Renal cortical epithelial cell (primary cell): ENCODE results near the gene ZFYVE28. TPM values are rescaled to one million over a fixed set of nuclear protein-coding genes. Genes with fewer than 3 reads are reported as not detected.
A peak's percentile ranks its signal among the peaks of the same experiment; 100 is the strongest.

Experiments
- DNase-seq: peaks from one replicate; pipeline ENCODE4 v3.0.0-alpha.2; 2011; ENCODE audit warnings: low read depth
- total RNA-seq: library from RNA; depleted of rRNA; stranded (reverse); fragments of >200 nt; gene quantifications from 2 replicates; pipeline ENCODE4 v1.2.3, GENCODE V29; 2014

Gene ZFYVE28
- total RNA-seq, 1 donor from 2014 or later, result 9.2 TPM

- no peak for DNase-seq
Measured at GRCh38 chr4:2446656-2447564, 28.5 kb upstream of the ZFYVE28 start.

GRCh38 chr4:2445571-2445970, 27.1 kb upstream of the ZFYVE28 start:
- DNase-seq, result no peak

DNA sequence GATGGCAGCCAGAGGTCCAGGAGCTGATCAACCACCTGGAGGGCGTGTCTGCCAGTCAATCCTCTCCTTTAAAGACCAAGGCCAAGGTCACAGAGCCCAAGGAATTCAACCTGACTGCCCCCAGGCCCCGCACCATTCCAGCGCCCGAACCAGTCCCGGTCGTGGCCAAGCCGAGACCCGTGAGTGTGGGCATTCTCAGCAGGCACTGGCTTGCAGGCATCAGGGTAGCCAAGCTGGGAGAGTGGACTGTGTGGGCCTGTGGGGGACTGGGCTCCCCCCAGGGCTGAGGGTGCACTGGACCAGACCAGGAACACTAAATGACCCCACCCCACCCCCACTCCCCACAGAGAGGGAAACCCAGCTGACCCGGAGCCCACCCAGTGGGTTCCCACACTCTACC, 26.7 kb upstream of the ZFYVE28 start:
- no peak for DNase-seq

GRCh38 chr4:2443956-2444740, 25.7 kb upstream of the ZFYVE28 start:
- DNase-seq, result no peak

DNA sequence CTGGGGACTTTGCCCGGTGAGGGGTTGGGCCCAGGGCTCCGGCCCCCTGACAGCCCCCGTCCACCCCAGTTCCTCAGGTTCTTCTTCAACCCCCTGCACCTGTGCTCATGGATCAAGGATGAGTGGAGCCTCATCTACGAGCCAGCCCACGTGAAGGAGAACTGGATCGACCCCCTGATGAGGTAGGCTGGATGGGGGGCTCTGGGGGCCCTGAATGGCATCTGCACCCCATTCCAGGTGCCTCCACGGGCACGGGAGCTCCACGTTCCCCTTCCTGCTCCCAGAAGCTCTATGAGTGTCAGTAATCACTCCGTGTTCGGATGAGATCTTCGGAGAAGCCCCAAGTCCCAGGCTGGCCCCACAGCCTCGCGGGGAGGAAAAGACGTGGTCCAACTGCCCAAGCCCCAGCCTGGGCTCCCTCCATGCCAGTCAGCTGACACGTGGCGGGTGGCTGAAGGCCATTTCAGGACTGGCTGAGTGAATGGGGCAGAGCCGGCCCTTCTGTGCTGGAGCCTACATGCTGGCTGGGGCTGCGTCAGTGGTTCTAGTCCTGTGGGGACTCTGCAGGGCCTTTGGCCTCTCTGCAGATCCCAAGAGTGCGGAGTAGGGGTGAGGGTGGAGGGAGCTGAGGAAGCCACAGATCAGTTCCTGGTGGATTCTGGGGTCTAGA, 24.8 kb upstream of the ZFYVE28 start:
- no peak for DNase-seq

GRCh38 chr4:2442175-2442993, 23.9 kb upstream of the ZFYVE28 start:
- no peak for DNase-seq

- peak; percentile 43 for DNase-seq
Measured at GRCh38 chr4:2441393-2442174, 23.1 kb upstream of the ZFYVE28 start.

- no peak for DNase-seq
Measured at GRCh38 chr4:2438822-2439718, 20.6 kb upstream of the ZFYVE28 start.

GRCh38 chr4:2437475-2438215, 19.2 kb upstream of the ZFYVE28 start:
- DNase-seq, result no peak

DNA sequence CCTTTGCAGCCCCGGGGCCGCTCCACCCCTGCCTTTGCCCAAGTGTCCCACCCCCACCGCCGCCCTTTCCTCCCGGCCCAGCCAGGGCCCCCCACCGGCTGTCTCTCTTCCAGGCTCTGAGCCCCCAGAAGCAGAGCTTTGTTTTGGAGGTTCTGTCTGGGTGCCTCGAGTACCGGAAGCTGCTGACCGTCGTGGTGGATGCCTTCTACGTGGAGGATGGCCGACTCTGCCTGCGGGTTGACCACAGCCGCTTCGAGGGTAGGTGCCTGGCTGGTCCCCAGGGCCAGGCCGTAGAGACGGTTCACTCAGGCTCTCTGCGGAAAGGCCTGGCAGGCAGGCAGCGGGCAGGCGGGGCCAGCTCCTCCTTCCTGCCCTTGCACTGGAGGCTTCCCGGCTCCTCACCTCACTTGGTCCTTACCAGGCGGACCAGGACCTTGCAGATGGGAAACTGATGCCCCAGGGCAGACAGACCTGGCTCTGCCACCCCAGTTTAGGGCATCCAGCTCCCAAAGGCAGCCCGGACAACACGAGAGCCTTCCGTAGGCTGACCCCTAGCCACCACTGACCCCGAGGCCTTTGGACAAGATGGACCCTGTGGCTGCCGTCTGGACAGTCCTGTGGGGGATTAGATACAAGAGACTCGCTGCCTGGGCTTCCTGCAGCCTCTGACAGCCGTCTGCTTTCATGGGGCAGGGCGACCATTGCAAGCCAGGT, 18.5 kb upstream of the ZFYVE28 start:
- DNase-seq, result no peak

- DNase-seq, result no peak
Measured at GRCh38 chr4:2436301-2436700, 17.9 kb upstream of the ZFYVE28 start.

GRCh38 chr4:2434420-2434819, 16.0 kb upstream of the ZFYVE28 start:
- no peak for DNase-seq

DNA sequence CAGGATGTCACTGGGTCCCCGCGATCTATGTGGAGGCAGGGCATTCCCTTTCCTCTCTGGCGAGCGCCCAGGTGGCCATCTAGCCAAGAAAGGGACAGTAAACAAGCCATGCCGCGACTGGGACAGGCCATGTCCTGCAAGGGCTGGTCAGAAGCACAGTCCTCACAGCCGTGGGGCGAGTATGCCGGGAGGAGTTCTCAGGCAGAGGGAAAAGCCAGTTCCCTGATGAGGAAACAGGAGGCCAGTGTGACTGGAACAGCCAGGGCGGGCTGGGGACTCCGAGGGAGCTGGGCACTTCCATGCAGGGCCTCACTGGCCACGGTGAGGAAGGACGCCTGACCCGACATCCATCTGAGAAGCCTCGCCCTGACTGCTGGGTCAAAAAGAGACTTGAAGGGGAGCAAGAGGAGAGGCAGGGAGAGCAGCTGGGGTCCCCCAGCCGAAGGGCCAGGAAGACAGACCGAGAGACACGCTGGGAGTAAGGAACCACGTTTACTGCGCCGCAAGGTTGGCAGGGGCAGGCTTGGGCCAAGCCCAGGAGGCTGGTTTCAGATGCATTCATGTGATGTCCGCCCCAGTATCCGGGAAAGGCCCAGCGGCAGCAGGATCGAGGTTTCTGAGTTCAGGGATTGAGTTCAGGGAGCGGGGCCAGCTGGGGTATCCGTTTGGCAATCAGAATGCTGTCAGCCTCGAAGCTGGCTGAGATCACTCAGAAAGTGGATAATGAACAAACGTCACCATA, 15.3 kb upstream of the ZFYVE28 start:
- DNase-seq, result no peak

DNA sequence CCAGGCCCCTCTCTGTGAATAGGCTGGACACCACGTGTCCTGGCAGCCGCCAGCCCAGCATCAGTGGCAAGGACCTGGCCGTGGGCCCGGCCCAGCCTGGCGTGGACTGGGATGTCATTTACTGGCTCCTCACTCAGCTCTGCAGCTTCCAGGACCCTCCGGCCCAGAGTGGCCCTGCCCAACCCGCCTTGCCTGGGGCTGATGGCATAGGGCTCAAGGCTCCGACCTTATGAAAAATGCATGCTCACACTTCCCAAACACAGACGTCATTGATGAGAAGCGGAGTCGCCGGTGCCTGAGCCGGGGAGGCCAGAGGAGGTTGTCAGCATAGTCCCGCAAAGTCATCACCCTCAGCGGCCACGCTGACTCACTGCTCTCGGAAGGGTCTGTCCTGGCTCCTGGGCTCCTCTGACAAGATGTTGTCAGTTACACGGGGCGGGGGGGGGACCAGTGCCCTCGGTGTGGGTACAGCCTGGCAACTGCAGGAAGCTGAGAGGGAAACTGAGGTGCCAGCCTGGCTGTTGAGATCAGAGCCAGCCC, 14.6 kb upstream of the ZFYVE28 start:
- peak; percentile 72 for DNase-seq

- DNase-seq, result no peak
Measured at GRCh38 chr4:2432004-2432403, 13.6 kb upstream of the ZFYVE28 start.

GRCh38 chr4:2429945-2430757, 11.7 kb upstream of the ZFYVE28 start:
- peak; percentile 29 for DNase-seq
